ENCODE measurements around the gene DPRX. TPM values are rescaled to one million over a fixed set of nuclear protein-coding genes. Genes with fewer than 3 reads are reported as not detected.

DPRX gene
- total and polyA plus RNA-seq, 2 of the 13 experiments (the other 11 are each of a cell fraction or from before 2014, with no cell fraction given) = not detected

- Histone ChIP-seq H3K27me3 (ENCODE audit: control insufficient read depth in 1 of 2, insufficient read depth in 2 of 2, low read length in 2 of 2) (no peaks in the 10 kb centered on the region), H3K9me3 (ENCODE audit: low read length) (no peaks in the 10 kb centered on the region), H2AFZ (ENCODE audit: low read length) (no peak overlapping the region), H3K4me2 (ENCODE audit: low read depth, low read length) (no peak overlapping the region), H3K27ac (ENCODE audit: extremely low read length, insufficient read depth, low read length) (no peak overlapping the region), H3K79me2 (ENCODE audit: insufficient read depth, low read length) (no peaks in the 10 kb centered on the region), H3K4me1 (ENCODE audit: insufficient read depth, low read length) (peaks cover 49% of the 10 kb centered on the region), H3K4me3 (replicated peaks in 1 of 3; ENCODE audit: insufficient read depth in 1 of 3, low read depth in 2 of 3, low read length in 3 of 3) (no peak overlapping the region), H4K20me1 (ENCODE audit: insufficient read depth, low read length) (no peaks in the 10 kb centered on the region), H3K9ac (ENCODE audit: insufficient read depth, low read depth, low read length) (no peak overlapping the region), H3K36me3 (replicated peaks in 1 of 2; ENCODE audit: control insufficient read depth in 1 of 2, insufficient read depth in 2 of 2, low read length in 2 of 2) (no peaks in the 10 kb centered on the region)
- ATAC-seq (no peak), FAIRE-seq (no peak), DNase-seq (ENCODE audit: low spot score) (no peak)
- ChIA-PET POLR2A (no interaction called here), CTCF (ENCODE audit: low intra/inter-chr PET ratio, low total read pairs) (no interaction called here)
- no TSS peak for BruUV-seq (replicated peaks)
- intact Hi-C loops (cut with micrococcal nuclease; ENCODE audit: unreplicated experiment) = loop anchor here (10.0 kb wide), 1 partner anchor 59 kb away; no protein-coding TSS in a partner anchor
- in situ Hi-C loops (cut with HindIII; ENCODE audit: extremely low pct_ligation_motif_present, low pct_unique_long_range_greater_than_20kb) = loop anchor here (10.0 kb wide), 1 partner anchor 59 kb away; no protein-coding TSS in a partner anchor
- TF ChIP-seq ZBTB26 (CRISPR knock-in tag; IDR thresholded peaks at IDR 0.05; ENCODE audit: borderline replicate concordance) = no peak
- TF ChIP-seq NR2F6 (IDR thresholded peaks at IDR 0.05) = no peak
- TF ChIP-seq NR2F6 (CRISPR knock-in tag; IDR thresholded peaks at IDR 0.05) = no peak
- no peak for TF ChIP-seq PBX2 (CRISPR knock-in tag; IDR thresholded peaks at IDR 0.05)
- no peak for TF ChIP-seq HMGA1 (CRISPR knock-in tag; conservative IDR thresholded peaks at IDR 0.05)
- no peak for TF ChIP-seq FOXP4 (CRISPR knock-in tag; IDR thresholded peaks at IDR 0.05)
- no peak for TF ChIP-seq ARID2 (CRISPR knock-in tag; IDR thresholded peaks at IDR 0.05; ENCODE audit: borderline replicate concordance)
- no peak for TF ChIP-seq TFE3 (CRISPR knock-in tag; IDR thresholded peaks at IDR 0.05)
- no peak for TF ChIP-seq HIC2 (CRISPR knock-in tag; IDR thresholded peaks at IDR 0.05; ENCODE audit: low read depth)
- TF ChIP-seq NAIF1 (CRISPR knock-in tag; IDR thresholded peaks at IDR 0.05; ENCODE audit: borderline replicate concordance) = no peak
- TF ChIP-seq HMG20B (CRISPR knock-in tag; conservative IDR thresholded peaks at IDR 0.05) = no peak
- no peak for TF ChIP-seq AHR (CRISPR knock-in tag; IDR thresholded peaks at IDR 0.05)
- TF ChIP-seq RNF2 (conservative IDR thresholded peaks at IDR 0.05; ENCODE audit: low read depth) = no peak
- 100% methylated on average over 9 of the region's 9 CpGs for WGBS (ENCODE audit: low lambda C conversion rate)
Observed at GRCh38 chr19:53596056-53596455, 35.7 kb upstream of the DPRX start.
